KMS-11 (cell line): Measurements from ENCODE around the gene PHKG1.
"Not testable (repeated sequence)": the region's sequence is repeated elsewhere in the genome, so short reads cannot be mapped to it uniquely, and the experiment has no call there.

Source experiments
- H2AFZ ChIP-seq: fragments of 200-600 bp; sonication (generic); 2 replicates; pipeline ENCODE4 v1.6.1; 2016; ENCODE audit warnings: antibody characterized with exemption, mixed run types, low read depth
- H3K27ac ChIP-seq: fragments of 200-600 bp; sonication (generic); 2 replicates; pipeline ENCODE4 v1.6.1; 2016; ENCODE audit warnings: mild to moderate bottlenecking, mixed run types
- H3K27me3 ChIP-seq: fragments of 200-600 bp; sonication (generic); 2 replicates; pipeline ENCODE4 v1.6.1; 2017; ENCODE audit warnings: mild to moderate bottlenecking, low read depth, mixed run types, moderate library complexity; ENCODE audit not compliant: insufficient read depth
- H3K36me3 ChIP-seq: fragments of 200-600 bp; sonication (generic); 2 replicates; pipeline ENCODE4 v1.6.1; 2017; ENCODE audit warnings: mild to moderate bottlenecking, mixed run types; ENCODE audit not compliant: insufficient read depth
- H3K4me1 ChIP-seq: fragments of 200-600 bp; sonication (generic); 2 replicates; pipeline ENCODE4 v1.6.1; 2016; ENCODE audit warnings: mild to moderate bottlenecking, low read depth, mixed run types; ENCODE audit not compliant: poor library complexity, severe bottlenecking
- H3K4me2 ChIP-seq: fragments of 200-600 bp; sonication (generic); 2 replicates; pipeline ENCODE4 v1.7.0; 2016; ENCODE audit warnings: mild to moderate bottlenecking, mixed run types
- H3K4me3 ChIP-seq: fragments of 200-600 bp; sonication (generic); IDR thresholded peaks from 2 replicates; pipeline ENCODE4 v1.6.1; 2017; ENCODE audit warnings: low read depth, low read length, mixed read lengths; ENCODE audit not compliant: insufficient read depth
- H3K79me2 ChIP-seq: fragments of 200-600 bp; sonication (generic); 2 replicates; pipeline ENCODE4 v1.6.1; 2016; ENCODE audit warnings: low read depth, mixed run types; ENCODE audit not compliant: insufficient read depth
- H3K9ac ChIP-seq: fragments of 200-600 bp; sonication (generic); 2 replicates; pipeline ENCODE4 v1.6.1; 2016; ENCODE audit warnings: mild to moderate bottlenecking, mixed run types
- H4K20me1 ChIP-seq: fragments of 200-600 bp; sonication (generic); 2 replicates; pipeline ENCODE4 v1.6.1; 2016; ENCODE audit warnings: mild to moderate bottlenecking, mixed run types; ENCODE audit not compliant: insufficient read depth
- CTCF ChIP-seq: fragments of 200-600 bp; sonication (generic); conservative IDR thresholded peaks from 2 replicates; pipeline ENCODE4 v1.6.1; 2017; ENCODE audit warnings: low read depth, mild to moderate bottlenecking, antibody characterized with exemption, low read length, moderate library complexity, mixed read lengths

Gene PHKG1

DNA sequence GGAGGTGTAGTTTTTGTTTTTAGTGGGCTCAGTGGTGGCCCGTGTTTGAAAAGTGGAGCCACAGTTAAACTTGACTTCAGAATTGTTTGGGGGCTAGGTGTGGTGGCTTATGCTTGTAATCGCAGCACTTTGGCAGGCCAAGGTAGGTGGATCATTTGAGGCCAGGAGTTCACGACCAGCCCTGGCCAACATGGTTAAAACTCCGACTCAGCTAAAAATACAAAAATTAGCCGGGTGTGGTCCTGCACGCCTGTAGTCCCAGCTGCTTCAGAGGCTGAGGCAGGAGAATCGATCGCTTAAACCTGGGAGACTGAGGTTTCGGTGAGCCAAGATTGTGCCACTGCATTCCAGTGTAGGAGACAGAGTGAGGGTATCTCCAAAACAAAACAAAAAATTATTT is 39.4 kb downstream of the PHKG1 start:
- H4K20me1 ChIP-seq = no peaks in the 10 kb centered on the region
- H3K79me2 ChIP-seq = peaks cover 67% of the 10 kb centered on the region
- no peak overlapping the region for H2AFZ ChIP-seq
- H3K9ac ChIP-seq = no peak overlapping the region
- peaks cover 46% of the 10 kb centered on the region for H3K4me1 ChIP-seq
- H3K27me3 ChIP-seq = no peaks in the 10 kb centered on the region
- H3K4me2 ChIP-seq = peak overlapping the region; percentile 65
- peak overlapping the region; percentile 9; the same call in 1 of the 2 replicates for H3K27ac ChIP-seq
- H3K4me3 ChIP-seq = no peak overlapping the region
- no peak for TF ChIP-seq CTCF
- peaks cover 36% of the 10 kb centered on the region for H3K36me3 ChIP-seq

- Histone ChIP-seq H2AFZ (peak within 1 kb of the TSS; percentile 90), H3K4me2 (peak within 1 kb of the TSS; percentile 87), H3K36me3 (peaks cover 30% of the 10 kb centered on the region), H3K27me3 (no peaks in the 10 kb centered on the region), H3K4me1 (peaks cover 49% of the 10 kb centered on the region), H3K79me2 (peaks cover 67% of the 10 kb centered on the region), H3K9ac (peak within 1 kb of the TSS; percentile 69), H4K20me1 (no peaks in the 10 kb centered on the region), H3K27ac (peak within 1 kb of the TSS; percentile 60), H3K4me3 (no peak within 1 kb of the TSS)
- no peak for TF ChIP-seq CTCF
Measured at GRCh38 chr7:56051339-56052191, 41.2 kb downstream of the PHKG1 start, which contains the start of the genes CCT6A and PSPH. TSS of gene CCT6A (plus strand) at chr7:56051765. CDS start at chr7:56051849, 84 bp downstream. TSS of gene PSPH (minus strand) at chr7:56051444. CDS start at chr7:56021212, 30,232 bp downstream.

DNA sequence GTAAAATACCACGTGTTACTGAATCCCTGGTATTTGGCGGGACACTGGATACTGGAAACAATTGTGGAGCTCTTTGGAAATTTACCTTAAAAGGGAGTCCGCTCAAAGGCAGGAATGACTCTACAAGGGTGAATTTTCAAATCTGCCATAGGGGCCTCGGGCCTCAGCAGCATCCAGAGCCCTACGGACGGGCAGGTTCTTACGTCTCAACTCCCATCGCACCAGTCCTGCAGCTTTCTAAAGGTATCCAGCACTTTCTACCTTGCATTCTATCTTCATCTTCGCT is 41.8 kb downstream of the PHKG1 start:
- Histone ChIP-seq H3K79me2 (peaks cover 61% of the 10 kb centered on the region), H3K4me2 (peak overlapping the region; percentile 87), H4K20me1 (no peaks in the 10 kb centered on the region), H3K27ac (peak overlapping the region; percentile 60), H3K27me3 (no peaks in the 10 kb centered on the region), H3K9ac (peak overlapping the region; percentile 69), H2AFZ (peak overlapping the region; percentile 90), H3K4me1 (peaks cover 47% of the 10 kb centered on the region), H3K4me3 (no peak overlapping the region), H3K36me3 (peaks cover 24% of the 10 kb centered on the region; the same call in 1 of the 2 replicates)
- TF ChIP-seq CTCF = no peak

DNA sequence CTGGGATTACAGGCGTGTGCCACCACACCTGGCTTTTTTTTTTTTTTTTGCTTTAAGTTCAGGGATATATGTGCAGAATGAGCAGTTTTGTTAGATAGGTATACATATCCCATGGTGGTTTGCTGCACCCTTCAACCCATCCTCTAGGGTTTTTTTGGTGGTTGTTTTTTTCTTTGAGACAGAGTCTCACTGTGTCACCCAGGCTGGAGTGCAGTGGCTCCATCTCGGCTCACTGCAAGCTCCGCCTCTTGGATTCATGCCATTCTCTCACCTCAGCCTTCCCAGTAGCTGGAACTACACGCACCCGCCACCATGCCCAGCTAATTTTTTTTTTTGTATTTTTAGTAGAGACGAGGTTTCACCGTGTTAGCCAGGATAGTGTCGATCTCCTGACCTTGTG is 44.0 kb downstream of the PHKG1 start:
- H3K79me2 ChIP-seq = peaks cover 39% of the 10 kb centered on the region

DNA sequence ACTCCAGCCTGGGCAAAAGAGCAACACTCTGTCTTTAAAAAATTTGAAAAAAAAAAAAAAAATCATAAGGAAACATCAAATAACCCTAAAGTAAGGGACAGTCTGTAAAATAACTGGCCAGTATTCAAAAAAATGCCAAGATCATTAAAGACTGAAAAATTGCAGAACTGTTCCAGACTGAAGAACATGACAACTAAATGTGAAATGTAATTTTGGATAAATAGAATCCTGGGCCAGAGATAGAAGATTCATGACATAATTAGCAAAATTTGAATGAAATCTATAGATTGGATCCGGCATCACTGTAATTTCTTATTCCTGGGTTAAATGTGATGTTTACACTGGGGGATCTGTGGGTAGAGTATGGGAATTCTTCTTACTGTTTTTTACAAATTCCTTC is 44.5 kb downstream of the PHKG1 start:
- Histone ChIP-seq H4K20me1 (no peaks in the 10 kb centered on the region), H3K27me3 (no peaks in the 10 kb centered on the region), H3K9ac (no peak overlapping the region), H3K36me3 (no peaks in the 10 kb centered on the region; the same call in 1 of the 2 replicates), H2AFZ (no peak overlapping the region), H3K4me2 (no peak overlapping the region), H3K27ac (no peak overlapping the region), H3K4me3 (no peak overlapping the region), H3K79me2 (peaks cover 34% of the 10 kb centered on the region), H3K4me1 (peaks cover 20% of the 10 kb centered on the region)
- TF ChIP-seq CTCF = no peak

More for the DNA sequence above, 44.0 kb downstream of the PHKG1 start:
- H2AFZ ChIP-seq, H4K20me1 ChIP-seq, H3K27ac ChIP-seq, H3K36me3 ChIP-seq, H3K4me3 ChIP-seq, H3K9ac ChIP-seq, H3K27me3 ChIP-seq, H3K4me2 ChIP-seq: not testable (repeated sequence)
- peaks cover 25% of the 10 kb centered on the region for H3K4me1 ChIP-seq

GRCh38 chr7:56047446-56048116 is 45.2 kb downstream of the PHKG1 start:
- not testable (repeated sequence) for H2AFZ ChIP-seq, H4K20me1 ChIP-seq, H3K4me2 ChIP-seq, H3K27ac ChIP-seq, H3K27me3 ChIP-seq, H3K4me3 ChIP-seq, H3K9ac ChIP-seq, H3K36me3 ChIP-seq
- H3K4me1 ChIP-seq = peaks cover 14% of the 10 kb centered on the region
- peaks cover 27% of the 10 kb centered on the region for H3K79me2 ChIP-seq
